ENCODE data around the gene H1-8. TPM values are rescaled to one million over a fixed set of nuclear protein-coding genes. Genes with fewer than 3 reads are reported as not detected.

H1-8 gene
- total RNA-seq, 3 donors from 2014 or later, result not detected

GRCh38 chr3:129561619-129562248 is 18.8 kb downstream of the H1-8 start:
- Mint-ChIP-seq H3K36me3 (ENCODE audit: insufficient read depth) (no peaks in the 10 kb centered on the region), H3K4me3 (no peak overlapping the region), H3K9me3 (no peaks in the 10 kb centered on the region), H3K4me1 (ENCODE audit: low read depth) (peaks cover 6% of the 10 kb centered on the region), H3K27me3 (ENCODE audit: low read depth) (no peaks in the 10 kb centered on the region)
- ATAC-seq (no peak), DNase-seq (no peak)

- H3K9me3 Mint-ChIP-seq, result no peaks in the 10 kb centered on the region
- ATAC-seq (no peak), DNase-seq (no peak)
- no peaks in the 10 kb centered on the region for H3K27me3 Mint-ChIP-seq (ENCODE audit: low read depth)
- no peak overlapping the region for H3K4me3 Mint-ChIP-seq
- H3K36me3 Mint-ChIP-seq (ENCODE audit: insufficient read depth), result no peaks in the 10 kb centered on the region
- peaks cover 5% of the 10 kb centered on the region for H3K4me1 Mint-ChIP-seq (ENCODE audit: low read depth)
These were observed 19.8 kb downstream of the H1-8 start for GRCh38 chr3:129562803-129563202.

GRCh38 chr3:129563332-129563731 is 20.4 kb downstream of the H1-8 start:
- H3K9me3 Mint-ChIP-seq, result no peaks in the 10 kb centered on the region
- ATAC-seq (no peak), DNase-seq (no peak)
- H3K36me3 Mint-ChIP-seq (ENCODE audit: insufficient read depth), result no peaks in the 10 kb centered on the region
- peaks cover 4% of the 10 kb centered on the region for H3K4me1 Mint-ChIP-seq (ENCODE audit: low read depth)
- no peaks in the 10 kb centered on the region for H3K27me3 Mint-ChIP-seq (ENCODE audit: low read depth)
- H3K4me3 Mint-ChIP-seq, result no peak overlapping the region

GRCh38 chr3:129563850-129564535 is 21.0 kb downstream of the H1-8 start:
- H3K9me3 Mint-ChIP-seq, result no peaks in the 10 kb centered on the region
- H3K27me3 Mint-ChIP-seq (ENCODE audit: low read depth), result no peaks in the 10 kb centered on the region
- DNase-seq (no peak), ATAC-seq (no peak)
- H3K36me3 Mint-ChIP-seq (ENCODE audit: insufficient read depth), result no peaks in the 10 kb centered on the region
- H3K4me3 Mint-ChIP-seq, result no peak overlapping the region
- peaks cover 3% of the 10 kb centered on the region for H3K4me1 Mint-ChIP-seq (ENCODE audit: low read depth)

- peaks cover 3% of the 10 kb centered on the region for H3K4me1 Mint-ChIP-seq (ENCODE audit: low read depth)
- no peak overlapping the region for H3K4me3 Mint-ChIP-seq
- ATAC-seq (no peak), DNase-seq (no peak)
- H3K27me3 Mint-ChIP-seq (ENCODE audit: low read depth), result no peaks in the 10 kb centered on the region
- H3K36me3 Mint-ChIP-seq (ENCODE audit: insufficient read depth), result no peaks in the 10 kb centered on the region
- no peaks in the 10 kb centered on the region for H3K9me3 Mint-ChIP-seq
These were observed 22.1 kb downstream of the H1-8 start for GRCh38 chr3:129564981-129565644.

GRCh38 chr3:129565902-129566301 is 22.9 kb downstream of the H1-8 start:
- no peak overlapping the region for H3K4me3 Mint-ChIP-seq
- no peaks in the 10 kb centered on the region for H3K9me3 Mint-ChIP-seq
- H3K4me1 Mint-ChIP-seq (ENCODE audit: low read depth), result peaks cover 3% of the 10 kb centered on the region
- no peaks in the 10 kb centered on the region for H3K36me3 Mint-ChIP-seq (ENCODE audit: insufficient read depth)
- no peaks in the 10 kb centered on the region for H3K27me3 Mint-ChIP-seq (ENCODE audit: low read depth)
- DNase-seq (no peak), ATAC-seq (no peak)

- ATAC-seq (no peak), DNase-seq (no peak)
- Mint-ChIP-seq H3K27me3 (ENCODE audit: low read depth) (no peaks in the 10 kb centered on the region), H3K4me1 (ENCODE audit: low read depth) (peaks cover 3% of the 10 kb centered on the region), H3K9me3 (no peaks in the 10 kb centered on the region), H3K4me3 (no peak overlapping the region), H3K36me3 (ENCODE audit: insufficient read depth) (peaks cover 2% of the 10 kb centered on the region)
These were observed 24.3 kb downstream of the H1-8 start for GRCh38 chr3:129567176-129567705.

GRCh38 chr3:129567939-129568338 is 25.0 kb downstream of the H1-8 start:
- Mint-ChIP-seq H3K9me3 (no peaks in the 10 kb centered on the region), H3K27me3 (ENCODE audit: low read depth) (no peaks in the 10 kb centered on the region), H3K4me1 (ENCODE audit: low read depth) (peaks cover 3% of the 10 kb centered on the region), H3K4me3 (no peak overlapping the region), H3K36me3 (ENCODE audit: insufficient read depth) (peaks cover 2% of the 10 kb centered on the region)
- ATAC-seq (no peak), DNase-seq (no peak)

GRCh38 chr3:129569856-129570255 is 26.9 kb downstream of the H1-8 start:
- H3K4me3 Mint-ChIP-seq, result no peak overlapping the region
- DNase-seq, result no peak
- ATAC-seq, result no peak
- no peaks in the 10 kb centered on the region for H3K27me3 Mint-ChIP-seq (ENCODE audit: low read depth)
- H3K9me3 Mint-ChIP-seq, result no peaks in the 10 kb centered on the region
- H3K4me1 Mint-ChIP-seq (ENCODE audit: low read depth), result peaks cover 5% of the 10 kb centered on the region
- peaks cover 2% of the 10 kb centered on the region for H3K36me3 Mint-ChIP-seq (ENCODE audit: insufficient read depth)

GRCh38 chr3:129571605-129572547 is 28.9 kb downstream of the H1-8 start:
- DNase-seq (no peak), ATAC-seq (no peak)
- no peak overlapping the region for H3K4me3 Mint-ChIP-seq
- no peaks in the 10 kb centered on the region for H3K27me3 Mint-ChIP-seq (ENCODE audit: low read depth)
- H3K9me3 Mint-ChIP-seq, result no peaks in the 10 kb centered on the region
- H3K4me1 Mint-ChIP-seq (ENCODE audit: low read depth), result peaks cover 25% of the 10 kb centered on the region
- H3K36me3 Mint-ChIP-seq (ENCODE audit: insufficient read depth), result peaks cover 2% of the 10 kb centered on the region

- Mint-ChIP-seq H3K36me3 (ENCODE audit: insufficient read depth) (peaks cover 2% of the 10 kb centered on the region), H3K27me3 (ENCODE audit: low read depth) (no peaks in the 10 kb centered on the region), H3K9me3 (no peaks in the 10 kb centered on the region), H3K4me3 (no peak overlapping the region), H3K4me1 (ENCODE audit: low read depth) (peaks cover 28% of the 10 kb centered on the region)
- DNase-seq, result no peak
- ATAC-seq, result no peak
These were observed 29.6 kb downstream of the H1-8 start for GRCh38 chr3:129572603-129573002.

- no peak for DNase-seq
- no peak overlapping the region for H3K4me3 Mint-ChIP-seq
- no peaks in the 10 kb centered on the region for H3K9me3 Mint-ChIP-seq
- no peaks in the 10 kb centered on the region for H3K27me3 Mint-ChIP-seq (ENCODE audit: low read depth)
- H3K36me3 Mint-ChIP-seq (ENCODE audit: insufficient read depth), result peaks cover 2% of the 10 kb centered on the region
- peaks cover 33% of the 10 kb centered on the region for H3K4me1 Mint-ChIP-seq (ENCODE audit: low read depth)
- no peak for ATAC-seq
These were observed 30.5 kb downstream of the H1-8 start for GRCh38 chr3:129573493-129573892.

- ATAC-seq (no peak), DNase-seq (no peak)
- no peak overlapping the region for H3K4me3 Mint-ChIP-seq
- peaks cover 2% of the 10 kb centered on the region for H3K36me3 Mint-ChIP-seq (ENCODE audit: insufficient read depth)
- no peaks in the 10 kb centered on the region for H3K9me3 Mint-ChIP-seq
- peaks cover 39% of the 10 kb centered on the region for H3K4me1 Mint-ChIP-seq (ENCODE audit: low read depth)
- no peaks in the 10 kb centered on the region for H3K27me3 Mint-ChIP-seq (ENCODE audit: low read depth)
These were observed 31.2 kb downstream of the H1-8 start for GRCh38 chr3:129574206-129574605.
